DND-41 (cell line): ENCODE measurements around the gene NTM.

Experiments
- CTCF ChIP-seq: IDR thresholded peaks from 2 replicates; pipeline ENCODE4 v1.5.1; 2012; ENCODE audit warnings: borderline replicate concordance, low read length, moderate library complexity, mild to moderate bottlenecking; ENCODE audit not compliant: poor library complexity, severe bottlenecking; ENCODE audit errors: extremely low read depth
- EZH2 ChIP-seq: IDR thresholded peaks from 3 replicates; pipeline ENCODE4 v1.6.1; 2012; ENCODE audit warnings: borderline replicate concordance, low read depth, mild to moderate bottlenecking, moderate library complexity, low read length, inconsistent platforms; ENCODE audit not compliant: severe bottlenecking

GRCh38 chr11:132084433-132084832, 714.0 kb downstream of the NTM start:
- TF ChIP-seq CTCF (no peak), EZH2 (no peak)
